ENCODE results near the gene SLC22A12. TPM values are rescaled to one million over a fixed set of nuclear protein-coding genes. Genes with fewer than 3 reads are reported as not detected.

The SLC22A12 gene
- polyA plus RNA-seq, 1 donor from 2014 or later, result not detected

GRCh38 chr11:64605656-64606585, 14.9 kb downstream of the SLC22A12 start:
- no peaks in the 10 kb centered on the region for H3K9me3 ChIP-seq (ENCODE audit: low read length)
- H3K27ac ChIP-seq (ENCODE audit: low read length), result no peak overlapping the region
- no peaks in the 10 kb centered on the region for H3K9me2 ChIP-seq (ENCODE audit: insufficient read depth, low read length)
- H3F3A ChIP-seq (ENCODE audit: insufficient read depth, low read length, poor library complexity, severe bottlenecking), result no peaks in the 10 kb centered on the region
- no peak overlapping the region for H3K4me2 ChIP-seq (ENCODE audit: low read length)
- TF ChIP-seq POLR2AphosphoS5 (IDR thresholded peaks at IDR 0.05), result no peak
- no peak for TF ChIP-seq CTCF (IDR thresholded peaks at IDR 0.05; ENCODE audit: poor library complexity, severe bottlenecking)
- TF ChIP-seq EZH2 (IDR thresholded peaks at IDR 0.05; ENCODE audit: borderline replicate concordance, insufficient read depth, low read length, poor library complexity, severe bottlenecking), result no peak
- TF ChIP-seq REST (IDR thresholded peaks at IDR 0.05; ENCODE audit: borderline replicate concordance), result no peak
- no peak for TF ChIP-seq SMC3 (conservative IDR thresholded peaks at IDR 0.05; ENCODE audit: poor library complexity)
- TF ChIP-seq RAD21 (conservative IDR thresholded peaks at IDR 0.05), result no peak
- no peak for TF ChIP-seq MXI1 (conservative IDR thresholded peaks at IDR 0.05; ENCODE audit: poor library complexity, severe bottlenecking)
- TF ChIP-seq TAF1 (IDR thresholded peaks at IDR 0.05; ENCODE audit: low read depth), result no peak
- TF ChIP-seq EP300 (conservative IDR thresholded peaks at IDR 0.05; ENCODE audit: poor library complexity, severe bottlenecking), result no peak
- no peak overlapping the region for H3K9ac ChIP-seq (ENCODE audit: low read length)
- H3K36me3 ChIP-seq (ENCODE audit: insufficient read depth, low read length), result no peaks in the 10 kb centered on the region
- no peaks in the 10 kb centered on the region for H3K27me3 ChIP-seq (ENCODE audit: insufficient read depth, low read depth, low read length)
- no peaks in the 10 kb centered on the region for H3K79me2 ChIP-seq (replicated peaks; ENCODE audit: insufficient read depth, low read length)
- H2AFZ ChIP-seq (ENCODE audit: low read depth, low read length), result no peak overlapping the region
- no peaks in the 10 kb centered on the region for H4K20me1 ChIP-seq (ENCODE audit: insufficient read depth)
- H3K4me3 ChIP-seq (ENCODE audit: low read length), result no peak overlapping the region

GRCh38 chr11:64606796-64607380, 15.9 kb downstream of the SLC22A12 start:
- H3K36me3 ChIP-seq (ENCODE audit: insufficient read depth, low read length), result no peaks in the 10 kb centered on the region
- H3K9me3 ChIP-seq (ENCODE audit: low read length), result no peaks in the 10 kb centered on the region
- no peaks in the 10 kb centered on the region for H3F3A ChIP-seq (ENCODE audit: insufficient read depth, low read length, poor library complexity, severe bottlenecking)
- no peaks in the 10 kb centered on the region for H3K79me2 ChIP-seq (replicated peaks; ENCODE audit: insufficient read depth, low read length)
- no peaks in the 10 kb centered on the region for H3K27me3 ChIP-seq (ENCODE audit: insufficient read depth, low read depth, low read length)
- no peak overlapping the region for H3K4me2 ChIP-seq (ENCODE audit: low read length)
- no peaks in the 10 kb centered on the region for H3K9me2 ChIP-seq (ENCODE audit: insufficient read depth, low read length)
- no peak for TF ChIP-seq TAF1 (IDR thresholded peaks at IDR 0.05; ENCODE audit: low read depth)
- TF ChIP-seq POLR2AphosphoS5 (IDR thresholded peaks at IDR 0.05), result no peak
- TF ChIP-seq MXI1 (conservative IDR thresholded peaks at IDR 0.05; ENCODE audit: poor library complexity, severe bottlenecking), result no peak
- no peak for TF ChIP-seq REST (IDR thresholded peaks at IDR 0.05; ENCODE audit: borderline replicate concordance)
- TF ChIP-seq CTCF (IDR thresholded peaks at IDR 0.05; ENCODE audit: poor library complexity, severe bottlenecking), result no peak
- TF ChIP-seq RAD21 (conservative IDR thresholded peaks at IDR 0.05), result no peak
- TF ChIP-seq EZH2 (IDR thresholded peaks at IDR 0.05; ENCODE audit: borderline replicate concordance, insufficient read depth, low read length, poor library complexity, severe bottlenecking), result no peak
- no peak for TF ChIP-seq EP300 (conservative IDR thresholded peaks at IDR 0.05; ENCODE audit: poor library complexity, severe bottlenecking)
- no peak for TF ChIP-seq SMC3 (conservative IDR thresholded peaks at IDR 0.05; ENCODE audit: poor library complexity)
- H2AFZ ChIP-seq (ENCODE audit: low read depth, low read length), result no peak overlapping the region
- no peak overlapping the region for H3K27ac ChIP-seq (ENCODE audit: low read length)
- H3K4me3 ChIP-seq (ENCODE audit: low read length), result no peak overlapping the region
- H4K20me1 ChIP-seq (ENCODE audit: insufficient read depth), result no peaks in the 10 kb centered on the region
- no peak overlapping the region for H3K9ac ChIP-seq (ENCODE audit: low read length)
